HG03558 (cell line): ENCODE measurements around the gene EME1.

ENCODE experiments used
- ATAC-seq: cut with Tn5 transposase; IDR thresholded peaks from one replicate; pipeline ENCODE4 v1.9.1; 2021; ENCODE audit warnings: moderate number of reproducible peaks; ENCODE audit not compliant: unreplicated experiment; ENCODE audit errors: extremely low read depth

Gene EME1

DNA sequence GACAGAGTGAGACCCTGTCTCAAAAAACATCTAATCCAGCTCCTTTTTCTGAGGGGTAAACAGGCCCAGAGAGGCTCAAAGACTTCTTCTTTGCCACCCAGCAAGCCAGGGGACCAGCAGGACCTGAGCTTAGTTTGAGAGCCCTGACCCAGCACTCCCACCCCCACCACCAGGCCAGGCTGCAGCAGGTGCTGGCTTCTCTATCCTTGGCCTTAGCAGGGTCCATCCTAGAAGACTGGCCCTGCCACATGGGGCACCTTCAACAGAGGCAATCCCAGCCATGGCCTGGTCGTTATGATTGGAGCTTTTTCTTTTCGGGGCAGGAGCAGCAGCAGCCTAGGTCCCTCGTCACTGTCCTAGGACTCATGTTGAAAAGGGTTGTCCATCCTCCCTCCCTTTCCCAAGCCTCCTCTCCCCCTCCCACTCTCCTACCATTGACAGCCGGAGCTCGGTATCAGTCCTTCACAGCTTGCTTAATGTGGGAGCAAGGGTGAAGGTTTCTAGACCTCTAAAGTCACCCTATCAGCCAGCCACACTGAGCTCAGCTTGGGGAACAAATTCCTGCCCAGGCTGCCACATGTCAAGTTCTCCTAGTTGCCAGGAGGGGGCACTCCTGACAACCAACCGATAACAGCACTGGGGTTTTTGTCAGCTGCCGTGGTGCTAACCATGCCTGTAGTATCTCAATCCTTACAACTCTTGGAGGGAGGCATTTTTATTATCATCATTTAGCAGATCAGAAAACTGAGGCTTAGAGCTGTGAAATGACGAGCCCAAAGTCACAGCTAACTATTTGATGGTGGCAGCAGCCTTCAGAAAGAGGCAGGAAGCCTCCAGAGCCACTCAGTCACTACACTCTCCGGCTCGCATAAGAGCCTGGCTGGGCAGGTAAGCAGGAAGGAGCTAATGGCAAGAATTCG, 11.2 kb upstream of the EME1 start:
- ATAC-seq, result no peak

GRCh38 chr17:50362661-50363060, 10.4 kb upstream of the EME1 start:
- ATAC-seq, result no peak

- ATAC-seq, result no peak
Measured at GRCh38 chr17:50363217-50364060, 9.6 kb upstream of the EME1 start.

DNA sequence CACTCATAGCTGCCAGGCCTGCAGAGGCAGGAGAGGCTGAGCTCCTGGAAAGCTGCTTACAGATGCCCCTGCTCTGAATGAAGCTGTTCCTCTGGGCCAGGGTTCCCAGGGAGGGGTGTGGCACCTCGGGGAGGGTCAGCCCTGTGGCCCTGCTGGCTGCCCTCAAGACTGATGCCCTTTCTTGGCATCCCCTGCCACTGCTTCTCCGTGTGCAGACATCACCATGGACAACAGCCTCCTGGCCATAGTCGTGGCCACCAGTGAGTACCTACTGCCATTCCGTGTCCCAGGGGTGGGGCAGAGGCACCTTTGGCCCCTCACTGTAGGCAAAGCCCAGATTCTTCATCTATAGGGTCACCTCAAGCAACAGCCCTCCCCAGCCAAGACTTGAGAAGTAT, 9.0 kb upstream of the EME1 start:
- no peak for ATAC-seq

DNA sequence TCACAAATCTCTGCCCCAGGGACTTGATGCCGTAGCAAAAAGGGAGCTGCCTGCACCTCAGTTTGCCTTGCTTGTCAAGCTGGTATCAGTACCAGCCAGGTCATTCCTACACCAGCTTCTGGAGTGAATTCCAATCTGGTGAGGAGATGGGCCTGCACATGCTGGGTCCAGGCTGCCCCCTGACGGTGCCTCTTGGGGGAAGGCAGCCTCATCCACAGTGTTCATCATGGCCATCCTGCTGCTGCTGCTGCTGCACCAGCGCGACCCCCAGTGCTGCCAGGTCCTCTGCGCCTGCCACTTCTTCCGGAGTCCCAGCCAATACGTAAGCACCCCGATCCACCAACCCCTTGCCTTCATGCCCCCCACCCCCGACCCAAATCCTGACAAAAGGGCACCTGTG, 8.3 kb upstream of the EME1 start:
- no peak for ATAC-seq

- no peak for ATAC-seq
Measured at GRCh38 chr17:50365165-50365564, 7.9 kb upstream of the EME1 start.

GRCh38 chr17:50365649-50366393, 7.2 kb upstream of the EME1 start:
- ATAC-seq, result no peak

DNA sequence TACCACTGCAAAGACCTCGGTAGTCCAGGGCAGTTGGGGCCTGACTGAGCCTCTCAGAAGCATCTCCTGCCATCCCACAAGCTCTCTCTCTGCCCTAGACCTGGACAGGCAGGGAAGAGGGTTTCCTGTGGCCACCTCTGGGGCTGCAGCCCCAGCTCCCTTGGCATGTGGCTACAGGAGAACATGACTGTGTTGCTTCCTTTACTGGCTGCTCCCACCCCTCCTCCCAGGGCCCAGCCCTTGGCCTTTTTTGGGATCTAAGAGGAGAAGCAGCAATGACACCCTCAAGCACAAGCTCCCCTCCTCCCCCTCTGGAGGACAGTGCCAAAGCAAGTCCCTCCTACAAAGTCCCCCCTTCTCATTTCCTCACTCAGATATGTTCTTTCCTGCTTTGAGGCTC, 5.6 kb upstream of the EME1 start:
- ATAC-seq, result no peak

DNA sequence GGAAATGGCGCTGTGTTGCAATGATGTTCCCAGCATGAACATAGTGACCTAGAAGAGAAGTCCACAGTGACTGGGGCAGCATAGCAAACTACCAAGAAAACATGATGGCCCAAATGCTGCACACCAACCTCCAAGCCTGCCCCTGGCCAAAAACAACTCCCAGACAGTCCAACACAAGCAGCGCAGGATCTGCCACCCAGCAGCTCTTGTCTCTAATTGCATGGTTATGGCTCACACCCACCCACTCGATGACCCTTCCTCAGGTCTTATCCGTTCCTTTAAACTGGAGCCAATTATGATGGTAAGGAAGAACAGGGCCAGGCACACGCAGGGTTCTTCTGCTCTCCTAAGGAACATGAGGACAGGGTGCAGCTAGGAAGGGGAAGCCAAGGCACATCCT, 3.0 kb upstream of the EME1 start:
- no peak for ATAC-seq

DNA sequence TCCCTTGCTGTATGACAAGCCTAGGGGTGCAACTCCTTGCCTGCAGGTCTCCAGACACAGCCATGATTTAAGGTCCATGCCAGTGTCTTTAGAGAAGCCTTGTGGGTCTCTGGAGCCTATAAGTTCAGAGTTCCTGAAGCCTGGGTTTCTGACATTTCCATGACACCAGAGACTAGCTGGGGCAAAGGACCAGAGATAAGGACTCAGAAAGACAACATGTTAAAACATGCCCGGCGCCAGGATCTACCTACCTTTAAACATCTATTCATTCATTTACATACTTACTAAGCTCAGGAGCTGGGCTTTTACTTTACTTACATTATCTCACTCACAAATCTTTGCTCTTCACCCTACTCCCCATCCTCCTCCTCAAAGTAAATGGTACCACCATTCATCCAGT, 1.5 kb upstream of the EME1 start:
- no peak for ATAC-seq

GRCh38 chr17:50372222-50372757, 739 bp upstream of the EME1 start:
- no peak for ATAC-seq

GRCh38 chr17:50373705-50374104, 676 bp downstream of the EME1 start:
- no peak for ATAC-seq

DNA sequence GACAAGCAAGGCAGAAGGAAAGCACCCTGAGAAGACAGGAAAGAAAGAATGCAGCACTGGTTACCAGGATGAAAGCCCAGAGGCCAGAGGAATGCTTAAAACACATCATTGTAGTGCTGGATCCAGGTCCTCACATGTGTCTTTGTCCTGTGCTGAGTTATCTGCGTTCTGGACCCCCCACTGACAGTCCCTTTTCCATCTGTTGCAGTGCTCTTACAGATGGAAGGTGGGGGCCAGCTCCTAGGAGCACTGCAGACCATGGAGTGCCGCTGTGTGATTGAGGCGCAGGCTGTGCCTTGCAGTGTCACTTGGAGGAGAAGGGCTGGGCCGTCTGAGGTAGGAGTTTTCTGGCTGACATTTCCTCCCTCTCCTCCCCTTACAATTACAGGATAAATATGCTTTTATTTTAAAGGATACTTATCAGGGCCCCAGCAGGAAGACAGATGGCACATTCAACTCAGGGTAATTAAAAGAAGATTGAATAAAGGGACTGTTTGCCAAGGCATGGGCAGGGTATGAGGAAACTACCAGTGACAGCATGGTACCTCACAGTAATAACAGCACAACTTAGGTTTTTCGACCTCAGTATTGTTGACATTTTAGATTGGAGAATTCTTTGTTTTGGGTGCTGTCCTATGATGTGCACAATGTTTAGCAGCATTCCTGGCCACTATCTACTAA, 3.0 kb downstream of the EME1 start:
- no peak for ATAC-seq

DNA sequence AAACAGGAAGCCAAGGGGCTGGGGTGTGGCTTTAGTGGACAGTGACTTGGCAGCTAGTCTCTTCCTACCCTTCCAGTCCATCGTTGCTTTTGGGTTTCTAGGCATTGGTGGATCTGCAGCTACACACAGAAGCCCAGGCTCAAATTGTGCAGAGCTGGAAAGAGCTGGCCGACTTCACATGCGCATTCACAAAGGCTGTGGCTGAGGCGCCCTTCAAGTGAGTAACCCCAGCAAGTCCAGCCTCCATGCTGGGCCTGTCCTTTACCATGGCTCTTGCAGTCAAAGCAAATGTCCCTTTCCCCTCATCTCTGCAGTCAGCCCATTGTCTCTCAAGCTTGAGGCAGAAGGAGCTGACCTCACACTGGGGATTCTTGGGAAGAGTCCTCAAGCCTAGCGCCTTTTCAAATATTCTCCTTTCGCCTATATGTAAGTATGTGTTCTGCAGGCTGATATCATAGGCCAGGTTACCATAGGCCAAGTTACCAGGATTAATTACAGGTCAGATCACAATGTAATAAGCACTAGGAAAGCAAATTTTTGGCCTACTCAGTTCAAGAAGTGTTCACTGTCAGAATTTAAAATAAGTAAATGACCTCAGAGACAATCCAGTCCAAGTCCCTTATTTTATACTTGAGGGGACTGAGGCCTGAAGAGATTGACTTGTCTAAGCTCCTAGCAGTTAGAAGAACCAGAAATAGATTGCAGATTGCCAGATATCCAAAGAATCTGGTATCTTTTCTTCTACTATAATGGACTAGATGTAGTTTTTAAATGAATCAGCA, 6.5 kb downstream of the EME1 start:
- no peak for ATAC-seq

DNA sequence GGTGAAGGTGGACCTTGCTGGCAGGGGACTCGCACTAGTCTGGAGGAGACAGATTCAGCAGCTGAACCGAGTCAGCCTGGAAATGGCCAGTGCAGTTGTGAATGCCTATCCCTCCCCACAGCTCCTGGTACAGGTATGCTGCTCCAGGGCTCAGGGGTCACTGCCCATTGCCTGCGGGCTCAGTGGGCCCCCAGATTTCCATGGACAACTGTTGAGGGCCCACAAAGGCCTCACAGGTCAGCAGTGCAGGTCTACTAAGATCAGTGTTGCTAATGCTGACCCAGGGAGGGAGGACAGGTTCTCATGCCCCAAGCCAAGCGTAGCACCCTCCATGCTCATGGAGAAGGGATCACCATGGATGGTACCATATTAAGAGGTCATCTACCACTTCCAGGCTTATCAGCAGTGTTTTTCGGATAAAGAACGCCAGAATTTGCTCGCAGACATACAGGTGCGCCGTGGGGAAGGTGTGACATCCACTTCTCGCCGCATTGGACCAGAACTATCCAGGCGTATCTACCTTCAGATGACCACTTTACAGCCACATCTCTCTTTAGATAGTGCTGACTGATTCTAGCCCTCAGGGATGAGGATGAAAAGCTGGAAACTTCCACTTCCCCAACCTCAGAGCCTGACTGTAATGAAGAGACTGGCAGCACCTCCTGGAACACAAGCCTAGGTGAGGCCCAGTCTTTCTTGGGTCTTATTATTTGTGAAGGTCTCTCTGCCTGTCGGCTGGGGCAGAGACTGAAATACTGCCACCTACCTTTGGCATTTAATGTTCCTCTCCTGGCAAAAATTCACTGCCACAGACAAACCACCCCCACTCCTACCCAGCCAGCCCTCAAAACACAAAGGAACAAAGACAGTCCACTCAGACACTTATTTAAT, 7.6 kb downstream of the EME1 start:
- ATAC-seq, result no peak

- ATAC-seq, result no peak
Measured at GRCh38 chr17:50381260-50381815, 8.3 kb downstream of the EME1 start.

DNA sequence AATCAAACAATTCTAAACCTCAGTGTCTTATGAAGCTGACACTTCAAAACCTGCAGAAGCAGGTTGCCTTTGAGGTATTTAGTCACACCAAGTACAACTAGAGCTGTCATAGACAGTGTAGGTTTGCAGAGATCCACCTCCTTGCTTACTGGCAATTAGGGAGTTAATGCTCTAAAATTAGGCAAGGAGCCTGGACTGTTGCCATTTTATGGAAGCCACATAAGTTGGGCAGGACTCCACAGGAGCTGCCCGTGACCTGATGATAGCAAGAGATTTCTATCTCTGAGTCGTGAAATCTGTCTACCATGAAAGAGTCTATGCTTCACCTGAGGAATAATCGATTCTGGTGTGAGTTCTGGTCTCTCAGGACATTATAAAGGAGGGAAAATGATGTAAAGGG, 8.9 kb downstream of the EME1 start:
- no peak for ATAC-seq

DNA sequence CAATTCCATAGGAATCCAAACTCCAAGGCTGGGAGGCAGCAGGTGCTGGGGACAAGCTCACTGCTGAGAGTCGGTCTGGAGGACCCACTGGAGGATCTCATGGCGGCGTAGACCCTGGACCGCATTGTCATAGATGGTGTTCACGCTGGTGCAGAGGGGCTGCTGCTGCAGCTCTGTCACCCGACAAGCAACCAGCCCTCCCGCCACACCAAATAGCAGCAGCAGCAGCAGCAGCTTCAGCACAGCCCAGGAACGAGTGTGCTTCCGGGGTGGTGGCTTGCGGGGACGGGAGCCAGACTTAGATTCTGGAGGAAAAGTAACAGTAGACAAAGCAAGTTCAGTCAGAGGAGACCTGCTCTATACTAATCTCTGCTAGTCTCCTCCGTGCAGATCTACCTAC, 9.9 kb downstream of the EME1 start:
- no peak for ATAC-seq
